Measurements from ENCODE around the gene NDUFS7.

NDUFS7 gene

DNA sequence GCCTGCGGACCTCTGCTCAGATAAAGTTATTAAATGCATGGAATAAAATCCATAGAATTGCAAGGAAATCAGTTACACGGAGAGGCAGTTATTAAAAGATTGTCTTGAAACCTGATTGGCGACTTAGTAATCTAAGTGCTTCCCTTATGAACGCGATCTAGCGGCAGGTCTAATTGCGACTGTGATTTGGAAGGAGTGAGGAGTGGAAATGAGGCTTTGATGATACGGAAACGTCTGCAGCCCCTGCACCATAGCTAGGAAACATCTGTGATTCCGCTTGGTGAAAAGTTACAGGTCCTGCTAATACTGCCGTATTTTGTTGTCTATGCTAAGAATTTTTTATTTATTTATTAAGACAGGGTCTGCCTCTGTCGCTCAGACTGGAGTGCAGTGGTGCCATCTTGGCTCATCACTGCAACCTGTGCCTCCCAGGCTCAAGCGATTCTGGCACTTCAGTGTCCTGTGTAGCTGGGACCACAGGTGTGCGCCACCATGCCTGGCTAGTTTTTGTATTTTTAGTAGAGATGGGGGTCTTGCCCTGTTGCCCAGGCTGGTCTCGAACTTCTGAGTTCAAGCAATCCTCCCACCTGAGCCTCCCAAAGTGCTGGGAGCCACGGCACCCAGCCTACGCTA, 887 bp downstream of the NDUFS7 start:
- no peak for DNase-seq (ENCODE audit: insufficient read length, low spot score)
- peak; percentile 83 for FAIRE-seq

DNA sequence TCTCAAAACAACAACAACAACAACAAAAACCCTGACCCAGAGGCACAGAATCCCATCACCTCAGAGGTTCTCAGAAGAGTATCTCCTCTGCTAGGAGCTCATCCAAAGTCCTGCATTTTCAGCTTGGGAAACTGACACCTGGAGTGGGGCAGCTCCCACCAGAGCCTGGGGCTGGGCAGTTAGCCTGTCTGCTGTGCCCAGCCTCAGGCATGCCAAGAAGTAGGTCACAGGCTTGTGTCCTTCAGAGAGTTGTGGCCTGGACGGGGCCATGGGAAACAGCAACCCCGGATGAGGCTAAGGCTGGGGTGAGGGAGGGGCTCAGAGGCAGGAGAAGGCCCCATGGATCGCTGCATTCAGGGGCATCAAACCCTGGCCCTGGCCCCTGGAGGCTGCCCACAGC, 2.1 kb downstream of the NDUFS7 start:
- FAIRE-seq (no peak), DNase-seq (ENCODE audit: insufficient read length, low spot score) (no peak)

DNA sequence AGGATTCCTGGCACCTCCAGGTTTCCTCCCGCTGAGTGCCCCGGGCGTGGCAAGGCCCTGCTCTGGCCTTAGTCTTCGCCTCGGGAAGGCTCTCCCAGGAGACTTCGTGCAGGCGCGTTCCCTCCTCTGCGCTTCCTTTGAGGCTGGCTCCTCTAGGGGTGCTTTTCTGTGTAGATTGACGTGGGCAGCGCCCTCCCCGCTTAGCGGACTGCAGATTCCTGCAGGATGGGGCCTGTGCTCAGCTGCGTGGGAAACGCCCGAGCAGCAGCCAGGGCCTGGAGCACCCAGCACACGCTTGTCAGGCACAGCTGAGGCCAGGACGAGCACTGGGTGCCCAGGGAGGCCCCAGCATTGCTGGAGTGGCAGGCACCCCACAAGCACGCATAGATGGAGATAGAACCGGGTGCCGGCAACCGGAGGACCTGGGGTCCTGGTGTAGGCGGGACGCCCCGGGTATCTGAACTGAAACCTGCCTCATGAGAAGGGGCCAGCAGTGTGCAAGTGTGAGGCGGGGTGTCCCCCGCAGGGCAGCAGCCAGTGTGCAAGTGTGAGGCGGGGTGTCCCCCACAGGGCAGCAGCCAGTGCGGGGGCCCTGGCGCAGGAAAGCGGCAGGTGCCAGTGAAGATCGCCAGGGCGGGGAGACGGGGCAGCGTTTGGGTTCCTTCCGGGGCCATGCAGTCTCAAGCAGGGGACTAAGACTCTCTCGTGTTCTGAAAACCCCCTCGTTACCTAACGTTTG, 3.4 kb downstream of the NDUFS7 start:
- FAIRE-seq, result no peak
- no peak for DNase-seq (ENCODE audit: insufficient read length, low spot score)

DNA sequence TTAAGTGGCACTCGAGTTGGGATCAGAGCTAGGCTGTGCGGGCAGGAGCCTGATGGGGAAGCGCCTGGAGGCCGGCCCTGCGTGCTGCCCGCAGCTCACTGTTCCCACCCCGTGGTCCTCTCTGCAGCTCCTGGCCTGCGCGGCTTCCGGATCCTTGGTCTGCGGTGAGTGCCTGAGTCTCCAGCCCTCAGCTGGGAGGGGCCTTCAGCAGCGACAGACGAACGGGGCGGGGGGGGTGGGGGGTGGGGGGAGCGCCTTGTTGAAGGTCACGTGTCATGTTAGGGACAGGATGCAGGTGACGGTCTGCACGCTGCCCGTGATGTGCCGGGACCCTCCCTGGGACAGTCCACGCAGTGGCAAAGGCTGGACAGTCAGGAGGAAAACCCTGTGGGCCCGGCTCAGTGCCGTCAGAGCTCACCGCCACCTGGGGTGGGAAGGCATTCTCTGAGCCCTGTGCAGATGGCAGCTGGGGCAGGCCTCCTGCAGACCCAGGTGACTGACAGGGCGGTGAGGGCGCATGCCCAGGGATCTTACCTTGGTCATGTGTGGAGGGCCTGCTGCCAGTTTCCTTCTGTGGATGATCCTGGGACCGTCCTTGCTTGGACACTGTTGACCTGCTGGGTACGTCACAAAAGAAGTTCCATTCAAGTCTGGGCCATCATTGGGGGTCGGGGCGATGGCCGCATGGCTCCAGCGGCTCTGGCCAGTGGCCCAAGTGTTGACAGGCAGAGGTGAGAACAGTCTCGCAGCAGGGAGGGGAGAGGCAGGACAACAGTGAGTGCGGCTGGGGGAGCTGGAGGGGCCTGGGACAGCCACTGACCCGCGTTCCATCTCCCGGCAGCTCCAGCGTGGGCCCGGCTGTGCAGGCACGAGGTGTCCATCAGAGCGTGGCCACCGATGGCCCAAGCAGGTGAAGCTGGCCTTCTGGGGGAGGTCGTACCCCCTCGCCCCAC, 4.3 kb downstream of the NDUFS7 start:
- DNase-seq (ENCODE audit: insufficient read length, low spot score) (no peak), FAIRE-seq (no peak)

DNA sequence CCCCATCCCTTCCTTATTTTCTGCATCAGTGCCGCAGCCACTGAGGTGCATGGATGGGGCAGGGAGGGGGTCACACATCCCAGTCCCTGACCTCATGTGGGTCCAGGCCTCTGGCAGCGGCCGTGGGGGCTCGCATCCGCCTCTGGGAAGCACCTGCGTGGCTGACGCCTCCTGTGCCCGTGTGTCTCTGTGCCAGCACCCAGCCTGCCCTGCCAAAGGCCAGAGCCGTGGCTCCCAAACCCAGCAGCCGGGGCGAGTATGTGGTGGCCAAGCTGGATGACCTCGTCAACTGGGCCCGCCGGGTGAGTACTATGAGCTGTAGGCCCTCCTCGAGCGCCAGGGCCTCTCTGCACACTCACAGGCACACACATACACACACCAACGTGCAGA, 4.9 kb downstream of the NDUFS7 start:
- no peak for FAIRE-seq
- DNase-seq (ENCODE audit: insufficient read length, low spot score), result no peak

DNA sequence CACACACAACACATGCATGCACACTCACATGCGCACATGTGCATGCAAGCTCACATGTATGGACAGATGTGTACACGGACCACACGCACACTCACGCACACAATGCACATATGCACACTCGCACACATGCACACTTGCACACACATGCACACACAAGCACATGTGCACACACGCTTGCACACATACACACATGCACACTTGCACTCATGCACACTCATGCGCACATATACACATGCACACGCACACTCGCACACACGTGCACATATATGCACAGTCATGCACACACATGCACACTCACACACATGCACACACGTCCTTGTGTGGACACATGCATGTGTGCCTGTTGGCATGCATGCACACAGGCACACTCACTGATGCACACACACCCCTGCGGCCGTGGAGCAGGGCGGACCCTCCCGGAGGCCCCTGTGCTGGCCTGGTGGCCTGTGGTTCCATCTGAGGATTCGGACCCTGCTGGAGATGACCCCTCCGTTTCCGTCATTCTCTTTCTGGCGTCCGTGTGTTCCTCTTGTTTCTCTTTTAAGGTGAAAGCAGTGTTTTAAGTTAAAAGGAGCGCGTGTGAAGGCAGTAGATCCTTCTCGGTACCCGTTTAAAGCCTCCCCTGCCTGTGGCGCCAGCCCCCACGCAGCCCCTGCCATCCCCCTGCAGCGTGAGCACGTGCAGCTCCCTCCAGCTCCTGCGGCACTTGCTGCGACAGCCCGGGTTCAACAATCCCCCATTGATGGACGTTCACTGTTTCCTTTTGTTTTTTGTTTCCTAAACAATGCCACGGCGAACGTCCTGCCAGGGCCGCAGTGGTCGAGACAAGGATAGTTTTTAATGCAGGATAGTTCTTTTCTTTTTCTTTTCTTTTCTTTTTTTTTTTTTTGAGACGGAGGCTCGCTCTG, 5.6 kb downstream of the NDUFS7 start:
- no peak for FAIRE-seq
- no peak for DNase-seq (ENCODE audit: insufficient read length, low spot score)

DNA sequence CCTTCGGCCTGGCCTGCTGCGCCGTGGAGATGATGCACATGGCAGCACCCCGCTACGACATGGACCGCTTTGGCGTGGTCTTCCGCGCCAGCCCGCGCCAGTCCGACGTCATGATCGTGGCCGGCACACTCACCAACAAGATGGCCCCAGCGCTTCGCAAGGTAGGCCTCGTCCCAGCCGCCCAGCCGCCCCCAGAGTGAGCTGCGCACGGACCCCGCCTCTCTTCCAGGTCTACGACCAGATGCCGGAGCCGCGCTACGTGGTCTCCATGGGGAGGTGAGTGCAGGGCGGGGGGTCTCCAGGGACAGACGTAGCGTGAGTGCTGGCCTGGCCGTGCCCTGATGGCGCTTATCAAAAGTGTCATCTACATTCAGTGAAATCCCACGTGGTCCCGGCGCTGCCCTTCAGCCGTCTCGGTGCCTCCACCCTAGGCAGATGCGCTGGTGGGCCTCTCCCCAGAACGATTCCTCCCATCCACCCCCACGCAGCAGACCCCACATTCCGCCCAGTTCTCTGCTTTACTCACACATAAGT, 7.2 kb downstream of the NDUFS7 start:
- no peak for FAIRE-seq
- no peak for DNase-seq (ENCODE audit: insufficient read length, low spot score)

DNA sequence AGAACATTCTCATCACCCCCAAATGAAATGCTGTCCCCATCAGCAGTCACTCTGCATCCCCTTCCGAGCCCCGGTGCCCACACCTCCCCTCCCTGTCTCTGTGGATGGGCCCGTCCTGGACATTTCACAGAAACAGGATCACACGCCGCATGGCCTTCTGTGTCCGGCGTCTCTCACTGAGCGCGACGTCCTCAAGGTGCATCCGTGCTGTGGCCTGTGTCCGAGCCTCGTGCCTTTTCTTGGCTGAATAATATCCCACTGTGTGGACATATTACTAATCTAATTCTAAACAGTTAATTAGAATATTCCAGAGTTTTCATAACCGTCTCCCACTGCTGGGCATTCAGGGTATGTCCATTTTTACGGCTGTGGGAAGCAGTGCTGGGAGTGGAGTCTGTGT, 8.7 kb downstream of the NDUFS7 start:
- FAIRE-seq, result no peak

DNA sequence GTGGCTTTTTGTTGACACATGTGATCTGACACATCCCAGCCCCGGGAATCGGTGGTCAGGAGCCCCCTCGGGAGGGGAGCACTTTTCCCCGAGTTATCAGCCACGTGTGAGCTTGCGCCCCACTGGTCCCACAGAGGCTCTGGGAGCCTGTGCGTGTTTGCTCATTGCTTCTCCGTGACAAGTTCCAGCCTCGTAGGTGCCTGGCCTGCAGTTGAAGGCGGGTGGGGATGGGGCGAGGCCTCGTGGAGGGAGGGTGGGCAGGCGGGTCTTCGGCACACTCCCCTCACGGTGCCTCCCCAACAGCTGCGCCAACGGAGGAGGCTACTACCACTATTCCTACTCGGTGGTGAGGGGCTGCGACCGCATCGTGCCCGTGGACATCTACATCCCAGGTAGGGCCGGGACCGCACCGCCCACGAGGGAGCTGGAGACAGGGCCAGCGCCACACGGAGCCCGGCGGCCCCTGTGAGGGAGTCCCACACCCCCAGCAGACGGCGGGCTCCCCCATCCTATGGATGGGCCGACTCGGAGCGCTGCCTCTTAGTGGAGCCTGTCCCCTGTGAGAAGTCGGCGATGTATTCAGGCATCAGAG, 9.3 kb downstream of the NDUFS7 start:
- DNase-seq (ENCODE audit: insufficient read length, low spot score) (no peak), FAIRE-seq (no peak)

More for the DNA sequence above, 8.7 kb downstream of the NDUFS7 start:
- DNase-seq (ENCODE audit: insufficient read length, low spot score), result no peak

DNA sequence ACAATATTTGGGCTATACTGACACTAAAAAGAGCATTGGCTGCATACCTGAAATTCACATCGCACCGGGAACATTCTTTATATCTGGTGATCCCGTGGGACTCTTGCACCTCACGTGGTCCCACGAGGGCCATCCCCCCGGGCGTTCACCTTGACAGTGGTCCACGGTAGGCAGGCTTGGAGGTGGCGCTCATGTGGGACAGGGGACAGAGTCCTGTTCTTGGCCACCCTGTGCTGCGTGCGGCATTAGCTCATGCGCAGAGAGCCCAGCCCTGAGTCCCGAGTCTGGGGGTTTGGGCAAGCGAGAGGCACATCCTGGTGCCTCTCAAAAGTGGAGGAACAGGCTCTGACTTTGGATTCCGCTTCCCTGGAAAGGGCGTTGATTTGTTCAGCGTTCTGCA, 10.1 kb downstream of the NDUFS7 start:
- no peak for DNase-seq (ENCODE audit: insufficient read length, low spot score)
- no peak for FAIRE-seq

DNA sequence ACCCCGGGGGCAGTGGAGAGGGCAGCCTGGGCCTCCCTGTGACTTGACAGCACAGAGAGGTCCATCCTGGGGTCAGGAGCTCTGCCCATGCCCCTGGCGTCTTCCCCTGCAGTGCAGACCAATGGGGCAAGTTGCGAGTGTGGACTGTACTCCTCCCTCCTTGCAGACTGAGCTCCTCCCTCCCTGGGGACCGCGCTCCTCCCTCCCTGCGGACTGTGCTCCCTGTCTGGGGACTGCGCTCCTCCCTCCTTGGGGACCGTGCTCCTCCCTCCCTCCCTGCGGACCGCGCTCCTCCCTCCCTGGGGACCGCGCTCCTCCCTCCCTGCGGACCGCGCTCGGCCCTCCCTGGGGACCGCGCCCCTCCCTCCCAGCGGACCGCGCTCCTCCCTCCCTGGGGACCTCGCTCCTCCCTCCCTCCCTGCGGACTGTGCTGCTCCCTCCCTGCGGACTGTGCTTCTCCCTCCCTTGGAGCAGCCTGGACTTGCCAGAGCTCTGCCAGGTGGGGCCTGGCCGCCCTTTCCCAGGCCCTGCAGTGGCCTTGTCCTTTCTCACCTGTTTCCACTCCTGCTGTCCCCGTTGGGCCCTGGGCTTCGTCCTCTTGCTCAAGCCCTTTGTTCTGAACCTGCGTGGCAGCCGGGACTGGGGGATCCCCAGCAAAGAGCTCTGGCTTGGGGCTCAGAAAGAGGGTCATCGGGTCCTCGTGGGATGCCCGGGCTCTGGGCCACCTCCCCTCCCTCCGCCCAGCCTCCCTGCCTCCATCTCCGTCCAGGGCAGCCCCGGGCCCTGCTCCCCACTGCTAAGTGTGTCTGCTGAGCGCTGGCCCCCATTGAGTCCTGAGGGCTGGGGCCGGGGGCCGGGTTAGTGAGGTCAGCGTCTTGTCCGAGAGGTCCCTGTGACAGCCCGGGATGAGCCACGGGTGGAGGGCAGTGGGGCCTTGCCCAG, 10.8 kb downstream of the NDUFS7 start:
- FAIRE-seq, result no peak
- DNase-seq (ENCODE audit: insufficient read length, low spot score), result no peak

DNA sequence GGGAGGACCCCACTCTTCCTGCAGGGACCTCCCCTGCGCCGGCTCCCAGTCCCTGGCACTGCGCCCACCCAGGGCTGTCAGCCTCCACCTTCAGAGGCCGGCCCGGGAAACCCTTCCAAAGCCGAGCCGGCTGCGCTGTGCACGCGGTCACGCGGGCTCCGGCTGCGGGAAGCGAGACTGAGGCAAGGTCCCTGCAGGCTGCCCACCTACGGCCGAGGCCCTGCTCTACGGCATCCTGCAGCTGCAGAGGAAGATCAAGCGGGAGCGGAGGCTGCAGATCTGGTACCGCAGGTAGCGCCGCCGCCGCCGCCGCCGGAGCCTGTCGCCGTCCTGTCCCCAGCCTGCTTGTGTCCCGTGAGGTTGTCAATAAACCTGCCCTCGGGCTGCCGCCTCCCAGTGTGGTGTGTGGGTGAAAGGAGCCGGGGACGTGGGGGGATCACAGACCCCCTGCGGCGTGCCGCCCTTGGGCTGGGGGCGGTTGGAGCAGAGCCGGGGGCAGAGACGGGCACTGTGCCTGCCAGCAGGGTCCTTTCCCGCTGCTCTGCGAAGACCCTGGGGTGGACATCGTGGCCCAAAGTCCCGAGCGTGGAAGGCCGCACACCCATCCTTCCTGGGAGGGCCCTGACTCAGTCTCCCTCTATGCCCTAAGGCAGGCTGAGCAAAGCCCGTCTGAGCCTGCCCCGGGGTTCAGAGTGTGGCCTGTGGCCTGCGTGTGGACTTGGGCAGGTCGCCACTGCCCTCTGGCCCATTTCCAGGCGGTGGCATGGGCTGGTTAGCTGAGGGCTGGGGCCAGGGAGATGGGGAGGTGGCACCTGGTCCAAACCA, 11.7 kb downstream of the NDUFS7 start:
- DNase-seq (ENCODE audit: insufficient read length, low spot score) (no peak), FAIRE-seq (no peak)

DNA sequence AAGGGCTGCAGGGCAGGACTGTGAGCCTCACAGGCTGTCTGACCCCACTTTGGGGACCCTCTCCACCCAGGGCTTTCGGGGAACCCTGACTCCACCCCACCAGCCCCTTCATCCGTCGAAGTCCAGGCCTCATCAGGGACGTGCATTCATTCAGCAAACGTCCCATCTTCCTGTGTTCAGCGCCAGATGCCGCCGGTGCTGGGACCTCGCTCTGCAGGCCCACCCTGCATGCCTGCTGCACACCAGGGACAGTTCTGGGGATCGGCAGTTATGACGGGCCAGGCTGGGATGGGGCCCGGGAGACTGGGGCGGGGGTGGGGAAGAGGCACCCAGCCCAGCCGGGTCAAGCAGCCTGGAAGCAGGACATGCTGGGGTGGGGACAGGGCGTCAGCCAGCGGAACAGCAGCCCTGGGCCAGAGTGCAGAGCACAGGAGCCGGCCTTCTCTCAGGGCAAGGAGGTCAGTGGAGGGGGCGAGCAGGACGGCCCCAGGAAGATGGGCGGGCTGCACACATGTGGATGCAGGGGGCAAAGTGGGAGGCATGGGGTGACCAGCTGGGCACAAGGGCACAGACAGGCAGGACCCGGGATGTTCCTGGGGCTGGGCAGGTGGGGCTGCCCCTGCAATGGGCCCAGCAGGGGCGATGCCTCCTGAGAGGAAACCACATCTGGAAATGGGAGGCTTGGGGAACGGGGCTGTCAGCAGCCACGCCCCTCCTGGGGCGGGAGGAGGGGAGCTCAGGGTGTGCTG, 12.5 kb downstream of the NDUFS7 start:
- no peak for FAIRE-seq

DNA sequence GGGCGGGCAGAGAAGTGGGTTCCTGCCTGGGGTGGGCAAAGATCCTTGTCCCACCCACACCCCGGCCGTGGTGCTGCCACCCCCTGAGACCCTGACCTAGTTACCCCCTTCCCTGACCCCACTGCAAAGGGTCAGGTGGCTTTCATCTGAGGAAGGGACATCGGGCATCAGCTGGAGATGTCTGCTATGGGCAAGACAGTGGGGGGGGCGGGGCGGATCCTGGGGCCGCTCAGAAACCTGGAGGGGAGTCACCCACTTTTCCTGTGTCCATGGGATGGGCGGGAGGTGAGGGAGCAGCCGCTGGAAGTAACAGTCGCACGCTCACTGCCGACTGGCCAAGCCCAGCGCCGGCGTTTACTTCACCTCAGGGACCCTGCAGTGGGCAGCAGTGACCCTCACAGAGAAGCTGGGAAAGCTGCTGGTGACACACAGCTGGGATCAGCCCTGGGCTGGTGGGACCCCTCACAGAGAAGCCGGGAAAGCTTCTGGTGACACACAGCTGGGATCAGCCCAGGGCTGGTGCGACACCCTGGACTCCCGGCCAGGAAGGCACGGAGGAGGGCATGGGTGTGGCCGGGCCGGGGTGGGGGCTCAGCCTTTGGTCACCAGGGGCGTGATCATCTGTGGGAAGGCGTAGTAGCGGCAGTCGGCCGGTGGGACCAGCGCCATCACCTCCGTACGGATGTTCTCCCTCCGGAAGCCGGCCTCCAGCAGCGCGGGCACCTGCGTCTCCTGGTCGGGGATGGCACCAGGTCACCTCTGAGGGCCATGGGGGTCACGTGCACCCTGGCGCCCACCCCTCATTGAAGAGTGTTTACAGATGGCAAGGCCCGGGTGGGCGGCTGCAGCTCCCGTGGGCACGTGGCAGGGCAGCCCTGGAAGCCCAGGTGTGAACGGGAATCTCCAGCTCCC, 13.3 kb downstream of the NDUFS7 start:
- DNase-seq (ENCODE audit: insufficient read length, low spot score), result no peak

More for the DNA sequence above, 12.5 kb downstream of the NDUFS7 start:
- DNase-seq (ENCODE audit: insufficient read length, low spot score), result no peak

DNA sequence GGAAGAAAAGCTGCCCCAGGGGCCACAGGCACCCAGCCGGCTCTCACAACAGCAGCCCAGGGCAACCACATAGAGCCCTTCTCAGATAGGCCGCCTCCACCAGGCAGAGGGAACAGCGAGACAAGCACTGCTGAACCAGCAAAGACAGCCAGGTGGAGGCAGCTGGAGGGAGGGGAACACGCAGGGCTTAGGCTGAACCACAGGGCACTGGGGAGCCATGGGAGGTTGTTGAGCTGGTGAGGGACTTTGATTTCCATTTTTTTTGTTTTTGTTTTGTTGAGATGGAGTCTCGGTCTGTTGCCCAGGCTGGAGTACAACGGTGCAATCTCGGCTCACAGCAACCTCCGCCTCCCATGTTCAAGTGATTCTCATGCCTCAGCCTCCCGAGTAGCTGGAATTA, 14.1 kb downstream of the NDUFS7 start:
- DNase-seq (ENCODE audit: insufficient read length, low spot score) (no peak), FAIRE-seq (no peak)

More for the DNA sequence above, 13.3 kb downstream of the NDUFS7 start:
- FAIRE-seq, result no peak

DNA sequence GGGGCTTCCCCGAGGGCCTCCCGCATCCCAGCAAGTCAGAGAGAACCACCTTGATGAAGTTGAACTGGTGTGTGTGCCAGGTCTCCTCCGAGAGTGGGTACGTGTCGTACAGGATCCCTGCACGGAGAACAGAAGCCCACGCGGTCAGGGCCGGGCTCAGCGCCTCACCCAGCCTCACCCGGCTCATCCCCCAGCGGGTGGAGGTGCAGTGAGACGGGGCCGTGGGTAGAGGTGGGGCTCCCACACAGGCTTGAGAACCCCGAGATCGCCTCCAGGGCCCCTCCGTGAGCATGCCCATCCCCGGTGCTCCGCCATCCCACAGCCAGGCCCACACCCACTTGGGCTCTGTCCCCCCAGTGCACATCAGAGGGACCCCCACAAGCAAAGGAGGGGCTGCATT, 15.4 kb downstream of the NDUFS7 start:
- no peak for FAIRE-seq
- DNase-seq (ENCODE audit: insufficient read length, low spot score), result no peak
